Vagina (tissue), 2 donors: Measurements from ENCODE around the gene RAP2B.

Source experiments
- POLR2A ChIP-seq, 2 donors: fragments of 450-650 bp; IDR thresholded peaks; one replicate each; pipeline ENCODE4 v1.6.1; 2017; ENCODE audit warnings: antibody characterized with exemption in 2 of 2, mild to moderate bottlenecking in 2 of 2, moderate library complexity in 2 of 2
- TF ChIP-seq, protein P1 (sequence below), 3 experiments: fragments of 450-650 bp in 2 of 3; fragments of 200-600 bp in 1 of 3; sonication (generic) in 1 of 3; IDR thresholded peaks; one replicate each; pipeline ENCODE4 v1.5.1; 2017 to 2019; ENCODE audit warnings: antibody characterized with exemption in 3 of 3, mild to moderate bottlenecking in 2 of 3, moderate library complexity in 2 of 3

DNA sequence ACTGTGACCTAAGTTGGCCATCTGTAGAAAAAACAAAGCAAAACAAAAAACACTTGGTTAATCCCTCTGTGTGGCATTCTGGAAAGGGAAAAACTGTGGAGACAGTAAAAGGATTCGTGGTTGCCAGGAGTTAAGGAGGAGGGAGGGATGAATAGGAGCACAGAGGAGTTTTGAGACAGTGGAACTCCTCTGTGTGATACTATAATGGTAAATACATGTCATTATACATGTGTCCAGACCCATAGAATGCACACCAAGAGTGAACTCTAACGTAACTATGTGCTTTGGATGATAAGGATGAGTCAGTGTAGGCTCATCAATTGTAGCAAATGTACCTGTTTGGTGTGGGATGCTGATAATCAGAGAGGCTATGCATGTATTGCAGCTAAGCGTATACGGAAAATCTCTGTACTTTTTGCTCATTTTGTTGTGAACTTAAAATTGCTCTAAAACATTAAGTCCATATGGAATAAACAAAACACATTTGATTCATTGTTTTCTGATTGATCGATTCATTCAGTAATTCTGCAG lies 33.4 kb downstream of the RAP2B start:
- TF ChIP-seq, protein P1, sequence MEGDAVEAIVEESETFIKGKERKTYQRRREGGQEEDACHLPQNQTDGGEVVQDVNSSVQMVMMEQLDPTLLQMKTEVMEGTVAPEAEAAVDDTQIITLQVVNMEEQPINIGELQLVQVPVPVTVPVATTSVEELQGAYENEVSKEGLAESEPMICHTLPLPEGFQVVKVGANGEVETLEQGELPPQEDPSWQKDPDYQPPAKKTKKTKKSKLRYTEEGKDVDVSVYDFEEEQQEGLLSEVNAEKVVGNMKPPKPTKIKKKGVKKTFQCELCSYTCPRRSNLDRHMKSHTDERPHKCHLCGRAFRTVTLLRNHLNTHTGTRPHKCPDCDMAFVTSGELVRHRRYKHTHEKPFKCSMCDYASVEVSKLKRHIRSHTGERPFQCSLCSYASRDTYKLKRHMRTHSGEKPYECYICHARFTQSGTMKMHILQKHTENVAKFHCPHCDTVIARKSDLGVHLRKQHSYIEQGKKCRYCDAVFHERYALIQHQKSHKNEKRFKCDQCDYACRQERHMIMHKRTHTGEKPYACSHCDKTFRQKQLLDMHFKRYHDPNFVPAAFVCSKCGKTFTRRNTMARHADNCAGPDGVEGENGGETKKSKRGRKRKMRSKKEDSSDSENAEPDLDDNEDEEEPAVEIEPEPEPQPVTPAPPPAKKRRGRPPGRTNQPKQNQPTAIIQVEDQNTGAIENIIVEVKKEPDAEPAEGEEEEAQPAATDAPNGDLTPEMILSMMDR (IDR thresholded peaks at IDR 0.05): no peak
- TF ChIP-seq POLR2A (IDR thresholded peaks at IDR 0.05): no peak
